ENCODE data around the gene GNB2.
A peak's percentile ranks its signal among the peaks of the same experiment; 100 is the strongest.
"Not testable (repeated sequence)": the region's sequence is repeated elsewhere in the genome, so short reads cannot be mapped to it uniquely, and the experiment has no call there.

Gene GNB2

DNA sequence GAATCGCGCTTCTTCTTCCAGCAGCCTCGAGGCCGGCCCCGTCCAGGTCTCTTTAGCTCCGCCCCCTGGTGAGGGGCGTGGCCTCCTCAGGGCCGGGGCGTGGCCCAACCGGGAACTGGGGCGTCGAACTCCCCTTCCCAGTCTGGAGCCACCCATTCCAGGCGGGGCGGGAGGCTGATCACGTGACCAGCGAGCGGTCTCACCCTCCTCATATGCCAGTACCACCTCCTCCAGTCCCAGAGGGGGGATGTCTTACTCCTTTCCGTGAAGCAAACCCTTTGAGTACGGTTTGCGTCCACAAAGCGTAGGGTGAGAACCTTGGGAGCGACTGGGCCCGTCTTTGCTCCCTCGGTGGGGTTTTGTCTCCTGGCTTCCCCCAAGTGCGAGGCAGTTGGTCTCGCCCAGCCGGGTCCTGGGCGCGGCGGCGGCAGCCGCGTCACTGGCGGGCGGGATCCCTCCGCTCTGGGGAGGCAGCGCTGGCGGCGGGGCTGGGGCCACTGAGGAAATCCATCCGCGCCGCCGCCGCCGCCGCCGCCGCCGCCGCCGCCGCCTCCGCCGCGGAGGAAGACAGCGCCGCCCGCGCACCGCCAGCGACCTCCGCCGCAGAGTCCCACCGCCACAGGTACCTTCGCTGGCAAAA, at the start of gene GNB2:
Gene GNB2, plus strand, starts transcription at position 439 of the 640 bp plus-strand sequence. CDS start 2,526 bp downstream, outside the sequence.
- DNase-seq: peak; percentile 87

DNA sequence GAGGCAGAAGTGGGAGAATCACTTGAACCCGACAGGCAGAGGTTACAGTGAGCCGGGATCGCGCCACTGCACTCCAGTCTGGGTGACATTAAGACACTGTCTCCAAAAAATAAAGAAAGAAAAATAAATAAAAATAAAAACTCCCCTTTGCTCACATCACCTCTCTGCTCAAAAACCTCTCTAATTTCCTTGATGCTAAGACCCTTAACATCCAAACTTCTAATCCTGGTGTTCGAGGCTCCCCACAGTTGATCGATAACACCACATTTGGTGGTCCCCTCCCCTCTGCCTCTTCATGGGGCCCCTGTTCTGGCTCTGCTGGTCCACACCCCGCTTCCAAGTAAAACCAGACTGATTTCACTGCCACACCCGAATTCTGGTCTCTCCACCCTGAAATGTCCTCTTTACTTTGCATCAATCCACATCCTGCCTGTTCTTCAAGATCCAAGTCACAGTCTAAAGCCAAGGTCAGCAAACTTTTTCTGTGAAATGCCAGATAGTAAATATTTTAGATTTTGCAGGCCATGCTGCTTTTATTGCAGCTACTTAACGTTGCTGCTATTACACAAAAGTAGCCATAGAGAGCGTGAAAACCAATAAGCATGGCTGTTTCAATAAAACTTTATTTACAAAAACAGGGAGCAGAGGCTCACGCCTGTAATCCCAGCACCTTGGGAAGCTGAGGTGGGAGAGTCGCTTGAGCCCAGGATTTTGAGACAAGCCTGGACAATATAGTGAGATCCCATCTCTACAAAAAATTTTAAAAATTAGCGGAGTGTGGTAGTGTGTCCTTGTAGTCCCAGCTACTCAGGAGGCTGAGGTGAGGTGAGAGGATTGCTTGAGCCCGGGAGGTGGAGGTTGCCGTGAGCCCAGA, 49.4 kb upstream of the GNB2 start:
- no peak for DNase-seq

DNA sequence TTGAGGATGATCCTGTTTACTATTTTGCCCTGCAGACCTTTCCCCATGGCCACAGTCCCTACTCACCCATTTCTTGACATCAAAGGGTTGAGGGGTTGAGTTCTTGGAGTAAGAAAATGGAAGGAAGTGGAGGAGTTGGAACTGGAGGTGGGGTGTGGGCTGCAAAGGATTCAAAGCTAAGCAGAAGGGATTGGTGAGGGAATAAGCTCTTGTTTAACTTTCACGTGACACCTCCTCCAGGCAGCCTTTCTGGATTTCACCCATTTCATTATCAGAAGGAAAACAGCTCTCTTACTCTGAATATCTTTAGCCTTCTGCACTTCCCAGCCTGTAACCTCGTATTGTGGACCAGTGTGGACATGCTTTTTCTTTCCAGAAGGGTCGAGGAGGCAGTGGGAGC, 47.5 kb upstream of the GNB2 start:
- no peak for DNase-seq

DNA sequence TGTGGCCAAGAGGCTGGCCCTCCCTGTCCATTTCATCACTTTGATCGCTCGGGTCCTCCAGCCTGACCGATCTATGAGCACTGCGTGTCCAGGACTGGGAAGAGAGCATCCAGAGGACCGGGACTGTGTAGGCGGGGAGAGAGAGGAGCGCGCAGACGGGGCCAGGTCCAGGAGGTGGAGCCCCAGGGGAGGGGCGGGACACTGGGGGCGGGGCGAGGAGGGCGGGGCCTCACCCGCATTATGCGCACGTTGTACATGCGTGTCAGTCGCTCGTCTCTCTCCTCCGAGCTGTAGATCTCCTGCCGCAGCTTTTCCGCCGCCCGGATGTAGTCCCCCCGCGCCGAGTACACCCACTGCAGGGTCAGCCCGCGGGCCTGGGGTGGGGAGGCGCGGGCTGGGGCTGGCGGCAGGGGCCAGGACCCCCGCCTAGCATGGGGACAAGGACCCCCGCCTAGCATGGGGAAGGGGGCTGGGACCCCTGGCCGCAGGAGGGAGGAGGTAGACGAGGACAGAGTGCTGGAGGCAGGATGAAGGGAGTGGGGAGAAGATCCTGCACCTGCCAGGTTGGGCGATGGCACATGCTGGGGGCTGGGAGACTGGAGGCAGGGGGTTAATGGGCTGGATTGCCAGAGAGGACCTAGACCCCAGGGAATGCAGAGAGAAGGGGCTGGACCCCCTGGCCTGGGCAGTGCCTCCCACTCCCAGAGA, 46.9 kb upstream of the GNB2 start:
- DNase-seq: no peak

DNA sequence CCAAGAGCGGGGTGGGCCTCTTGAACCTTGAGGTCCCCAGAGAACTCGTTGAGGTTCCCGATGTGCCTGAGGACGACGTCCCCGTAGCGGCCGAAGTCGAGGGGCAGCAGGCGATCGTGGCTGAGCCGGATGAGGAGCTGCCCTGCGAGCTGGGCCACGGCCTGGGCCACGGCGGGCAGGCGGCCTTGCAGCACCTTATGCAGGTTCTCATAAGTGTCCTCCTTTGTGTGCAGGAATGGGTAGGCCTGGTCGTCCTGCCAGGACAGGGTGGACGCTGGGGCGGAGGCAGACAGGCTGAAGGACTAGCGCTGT, 46.3 kb upstream of the GNB2 start:
- no peak for DNase-seq

DNA sequence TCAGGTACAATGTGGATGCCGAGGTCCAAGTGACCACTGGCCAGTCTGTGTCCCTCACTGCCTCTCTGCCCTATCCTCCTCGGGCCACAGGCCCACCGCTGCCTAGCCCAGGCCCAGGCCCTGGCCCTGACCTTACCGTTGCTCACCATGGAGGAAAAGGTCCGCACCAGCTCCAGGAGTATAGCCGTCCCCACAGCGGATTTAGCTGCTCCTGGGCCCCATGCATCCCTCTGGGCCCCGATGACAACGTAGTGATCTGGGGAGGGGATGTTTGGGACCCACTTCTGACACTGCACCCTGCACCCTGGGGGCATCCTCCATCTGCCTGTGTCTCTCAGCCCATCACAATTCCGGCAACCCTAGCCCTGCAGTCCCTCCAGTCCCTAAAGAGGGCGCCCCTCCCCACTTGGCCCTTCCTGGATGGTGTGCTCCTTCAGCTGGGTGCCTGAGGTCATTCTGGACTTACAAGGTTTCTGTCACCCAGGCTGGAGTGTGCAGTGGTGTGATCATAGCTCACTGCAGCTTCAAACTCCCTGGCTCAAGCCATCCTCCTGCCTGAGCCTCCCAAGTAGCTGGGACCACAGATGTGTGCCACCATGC, 44.3 kb upstream of the GNB2 start:
- no peak for DNase-seq

DNA sequence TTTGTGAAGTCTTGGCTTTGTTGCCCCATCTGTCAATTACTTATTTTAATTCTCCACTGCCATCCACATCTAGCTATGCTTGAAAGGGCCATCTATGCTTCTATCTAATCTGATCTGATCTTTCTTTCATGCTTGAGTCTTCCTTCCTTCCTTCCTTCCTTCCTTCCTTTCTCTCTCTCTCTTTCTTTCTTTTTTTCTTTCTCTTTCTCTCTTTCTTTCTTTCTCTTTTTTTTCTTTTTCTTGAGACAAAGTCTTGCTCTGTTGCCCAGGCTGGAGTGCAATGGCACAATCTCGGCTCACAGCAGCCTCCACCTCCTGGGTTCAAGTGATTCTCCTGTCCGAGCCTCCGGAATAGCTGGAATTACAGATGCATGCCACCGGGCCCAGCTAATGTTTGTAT, 43.5 kb upstream of the GNB2 start:
- no peak for DNase-seq

DNA sequence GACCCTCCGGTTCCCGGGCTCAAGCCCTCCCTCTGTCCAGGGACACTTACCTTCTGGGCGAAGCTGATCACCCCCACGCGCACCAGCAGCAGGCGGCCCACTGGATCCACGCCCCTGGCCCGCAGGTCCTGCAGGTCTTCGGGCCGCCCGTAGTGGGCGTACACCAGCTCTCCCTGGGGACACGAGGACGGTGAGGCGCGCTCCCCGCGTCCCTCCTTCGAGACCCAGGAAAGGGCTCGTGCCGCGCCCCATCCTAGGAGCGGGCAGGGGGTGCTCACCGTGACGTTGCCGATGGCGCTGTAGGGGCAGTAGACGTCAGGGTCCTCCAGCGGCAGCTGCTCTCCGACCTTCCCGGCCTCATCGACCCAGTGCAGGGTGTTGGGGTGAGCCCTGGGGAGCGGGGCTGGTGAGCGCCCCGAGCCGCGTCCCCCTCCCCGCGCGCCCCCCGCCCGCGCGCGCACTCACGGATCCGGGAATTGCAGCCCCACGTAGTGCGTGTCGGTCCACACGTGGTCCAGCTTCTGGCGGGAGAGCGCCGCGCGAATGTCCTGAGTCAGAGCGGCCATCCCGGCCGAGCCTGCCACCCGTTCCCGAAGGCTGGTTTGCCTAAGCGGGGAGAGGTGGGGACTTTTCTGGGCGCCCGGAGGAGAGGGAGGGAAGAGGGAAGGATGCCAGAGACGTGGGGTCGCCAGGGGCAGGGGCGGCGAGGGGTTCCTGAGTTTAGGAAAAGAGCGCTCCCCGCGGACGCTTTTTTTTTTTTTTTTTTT, 40.4 kb upstream of the GNB2 start:
- no peak for DNase-seq

DNA sequence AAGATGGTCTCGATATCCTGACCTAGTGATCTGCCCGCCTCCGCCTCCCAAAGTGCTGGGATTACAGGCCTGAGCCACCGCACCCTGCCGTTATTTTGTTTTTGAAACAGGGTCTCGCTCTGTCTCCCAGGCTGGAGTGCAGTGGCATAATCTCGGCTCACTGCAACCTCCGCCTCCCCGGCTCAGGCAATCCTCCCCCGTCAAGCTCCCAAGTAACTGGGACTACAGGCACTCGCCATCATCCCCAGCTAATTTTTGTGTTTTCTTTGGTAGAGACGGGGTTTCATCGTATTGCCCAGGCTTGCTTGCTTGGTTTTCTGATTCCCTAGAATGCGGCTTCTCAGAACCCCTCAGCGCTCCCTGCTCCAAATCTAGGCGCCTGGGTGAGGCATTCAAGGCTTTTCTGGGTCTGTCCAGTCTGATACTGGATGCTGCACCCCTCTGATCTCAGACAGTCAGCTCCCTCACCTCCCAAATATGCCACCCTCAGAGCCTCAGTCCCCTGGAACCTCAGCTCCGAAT, 33.5 kb upstream of the GNB2 start:
- no peak for DNase-seq

DNA sequence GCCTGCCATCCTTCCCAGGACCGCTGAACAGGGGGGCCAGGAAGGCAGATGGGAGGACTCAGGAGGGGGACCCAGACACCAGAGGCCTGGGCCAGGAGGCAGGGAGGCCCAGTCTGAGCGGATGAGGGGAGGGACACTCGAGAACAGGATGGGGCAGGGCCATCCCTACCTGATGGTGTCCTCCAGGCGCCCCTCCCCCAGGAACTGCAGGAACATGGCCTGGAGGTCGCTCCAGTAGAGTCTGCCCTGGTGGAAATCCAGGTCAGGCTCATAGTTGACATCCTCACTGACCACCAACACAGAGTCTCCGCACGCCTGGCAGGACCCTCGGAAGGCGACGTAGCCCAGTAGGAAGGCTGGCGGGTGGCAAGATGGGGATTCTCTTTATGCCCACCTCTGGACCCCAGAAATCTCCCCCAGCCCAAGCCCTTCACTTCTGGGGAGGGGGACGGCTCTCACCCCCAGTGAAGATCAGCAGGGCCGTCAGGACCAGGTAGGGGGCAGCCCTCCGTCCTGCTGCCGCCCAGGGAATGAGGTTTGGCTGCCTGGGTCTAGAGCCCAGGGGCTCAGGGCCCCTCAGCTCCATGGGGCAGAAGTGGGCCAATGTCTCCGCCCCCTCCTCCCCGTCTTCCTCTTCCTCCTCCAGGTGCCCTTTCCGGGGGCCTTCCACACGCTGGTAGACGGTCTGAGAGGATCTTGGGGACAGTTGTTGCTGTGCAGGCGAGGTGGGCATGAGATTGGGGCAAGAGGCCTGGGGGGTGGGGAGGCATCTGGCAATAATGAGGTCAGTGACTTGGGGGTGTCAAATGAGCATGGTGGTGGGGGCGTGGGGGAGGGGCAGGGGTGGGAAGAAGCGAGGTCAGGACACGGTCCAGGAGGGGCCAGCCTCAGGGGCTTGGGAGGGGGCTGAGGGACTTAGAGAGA, 32.8 kb upstream of the GNB2 start:
- DNase-seq: no peak

DNA sequence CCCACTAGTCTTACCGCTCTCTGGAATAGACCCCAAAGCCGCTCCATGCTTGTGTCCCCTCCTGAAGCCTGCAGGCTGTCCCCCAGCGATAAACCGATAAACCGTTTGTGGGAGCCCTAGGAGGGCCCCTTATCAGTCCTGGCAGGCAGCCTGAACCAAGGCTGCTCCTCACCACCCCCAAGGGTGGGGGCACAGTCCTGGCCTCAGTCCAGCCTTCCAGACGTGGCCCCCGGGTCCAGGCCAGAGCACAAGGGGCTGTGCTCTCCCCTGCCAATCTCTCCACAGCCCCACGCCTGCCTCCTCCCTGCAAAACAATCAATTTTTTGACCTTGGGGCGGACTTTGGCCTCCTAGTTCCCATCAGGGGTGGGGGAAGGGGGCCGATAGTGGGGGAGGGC, 32.1 kb upstream of the GNB2 start, which contains the start of gene TFR2:
Gene TFR2, minus strand, starts transcription at position 90 of the 397 bp plus-strand sequence. Its CDS starts 43 bp downstream, at position 47.
- DNase-seq: no peak

DNA sequence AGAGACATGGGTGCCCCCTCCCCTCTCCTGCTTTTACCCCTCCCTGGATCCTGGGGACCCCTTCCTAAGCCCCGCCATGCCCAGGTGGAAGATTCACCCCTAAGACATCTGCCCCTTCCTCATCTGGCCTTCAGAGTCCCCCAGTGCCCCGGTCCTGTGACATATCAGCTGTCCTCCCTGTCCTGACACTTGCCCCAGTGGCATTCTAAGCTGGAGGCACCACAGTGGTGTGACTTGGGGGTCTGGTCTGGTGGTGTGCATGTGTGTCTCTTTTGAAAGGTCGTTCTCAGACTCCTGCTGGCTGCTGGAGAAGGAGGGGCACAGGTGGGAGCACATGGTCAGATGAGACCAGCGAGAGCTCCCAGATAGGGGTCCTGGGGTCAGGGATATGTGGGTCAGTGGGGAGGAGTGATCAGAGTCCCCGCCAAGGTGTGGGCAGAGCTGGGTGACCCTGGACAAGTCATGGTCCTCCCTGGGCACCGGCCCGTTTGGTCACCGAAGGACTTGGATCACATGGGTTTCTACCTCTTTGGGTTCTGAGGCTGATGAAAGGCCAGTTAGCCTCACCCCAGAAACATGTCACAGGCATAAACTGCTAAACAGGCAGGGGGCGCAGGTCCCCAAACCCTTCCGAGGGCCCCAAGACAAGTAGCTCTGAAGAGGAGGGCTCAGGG, 31.5 kb upstream of the GNB2 start:
- no peak for DNase-seq

DNA sequence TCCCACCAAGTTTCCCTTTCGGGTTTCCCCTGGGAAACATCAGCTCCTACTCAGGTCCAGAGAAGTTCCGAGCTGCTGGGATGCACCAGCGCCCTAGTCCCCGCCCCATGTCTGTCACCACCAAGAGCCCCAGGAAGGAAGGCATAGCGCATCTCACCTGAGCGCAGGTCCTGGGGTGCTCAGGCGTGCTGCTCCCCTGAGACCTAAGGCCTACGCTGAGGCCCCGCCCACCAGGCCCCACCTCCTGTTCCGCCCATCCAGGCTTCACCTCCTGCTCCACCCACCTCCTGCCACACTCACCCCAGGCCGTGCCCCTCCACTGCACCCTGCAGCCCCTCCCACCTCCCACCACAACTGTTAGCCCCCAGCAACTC, 31.0 kb upstream of the GNB2 start:
- no peak for DNase-seq

DNA sequence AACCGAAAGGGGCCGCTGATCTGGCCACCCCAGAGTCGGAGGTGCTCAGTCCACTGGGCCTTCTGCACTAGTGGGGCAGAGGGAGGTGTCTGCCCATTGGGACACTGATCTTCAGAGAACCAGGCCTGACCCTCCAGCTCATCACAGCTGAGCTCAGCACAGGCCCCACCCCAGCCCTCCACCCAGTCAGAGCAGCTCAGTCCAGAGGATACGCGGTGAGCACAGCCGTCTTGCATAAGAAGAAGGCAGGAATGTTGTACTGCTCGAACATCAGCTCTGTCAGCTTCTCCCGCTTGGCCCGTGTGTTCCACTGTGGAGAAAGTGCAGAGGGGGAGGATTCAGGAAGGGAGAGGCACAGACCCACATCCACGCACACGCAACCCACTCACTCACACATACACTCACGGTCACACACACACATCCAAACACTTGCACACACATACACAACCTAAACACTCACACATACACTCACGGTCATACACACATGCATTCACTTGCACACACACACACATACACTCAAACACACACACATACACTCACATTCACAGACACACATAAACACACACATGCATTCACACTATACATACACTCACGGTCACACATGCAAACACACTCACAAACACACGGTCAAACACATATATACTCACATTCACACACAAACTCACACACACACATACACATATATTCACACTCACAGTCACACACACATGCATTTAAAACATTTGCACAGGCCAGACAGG, 23.5 kb upstream of the GNB2 start:
- DNase-seq: no peak

DNA sequence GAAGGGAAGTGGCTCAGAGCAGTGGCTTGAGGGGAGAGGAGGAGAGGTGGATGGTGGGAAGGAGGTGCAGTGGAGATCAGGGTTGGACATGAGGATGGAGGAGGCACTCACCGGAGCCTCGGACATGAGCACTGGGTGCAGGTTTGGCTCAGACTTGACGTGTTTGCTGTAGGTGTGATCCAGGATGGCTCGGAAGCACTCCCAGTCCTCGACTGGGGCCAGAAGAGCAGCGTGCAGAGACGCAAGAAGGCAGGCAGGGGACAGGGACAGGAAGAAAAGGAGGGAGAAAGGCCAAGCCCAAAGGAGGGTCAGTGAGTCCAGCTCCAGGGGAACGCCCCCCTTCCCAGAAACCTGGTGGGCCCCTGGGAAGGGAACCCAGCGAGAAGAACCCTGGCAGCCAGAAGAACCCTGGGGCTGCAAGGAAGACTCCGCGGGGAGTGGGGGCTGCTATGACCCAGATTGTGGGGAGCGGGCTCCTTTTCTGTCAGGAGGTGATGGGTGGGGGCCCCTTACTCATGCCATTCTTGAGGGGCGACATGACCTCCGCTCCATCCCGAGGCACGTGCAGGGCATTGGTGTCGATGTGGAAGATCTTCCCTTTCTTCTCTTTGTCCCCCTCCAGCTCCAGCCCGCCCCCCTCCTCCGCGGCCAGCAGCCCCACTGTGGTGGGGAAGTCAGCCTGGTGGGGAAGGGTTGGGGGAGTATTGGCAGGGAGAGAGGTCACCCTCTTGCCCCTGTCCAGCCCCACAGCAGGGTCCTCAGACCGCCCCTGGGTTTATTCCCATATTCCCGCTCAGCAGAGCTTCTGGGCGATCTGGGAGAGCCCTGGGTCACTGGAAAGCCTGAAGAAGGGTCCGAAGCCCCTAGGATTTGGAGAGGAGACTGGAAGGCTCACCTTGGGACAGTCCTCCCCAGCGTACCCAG, 18.4 kb upstream of the GNB2 start:
- DNase-seq: no peak

DNA sequence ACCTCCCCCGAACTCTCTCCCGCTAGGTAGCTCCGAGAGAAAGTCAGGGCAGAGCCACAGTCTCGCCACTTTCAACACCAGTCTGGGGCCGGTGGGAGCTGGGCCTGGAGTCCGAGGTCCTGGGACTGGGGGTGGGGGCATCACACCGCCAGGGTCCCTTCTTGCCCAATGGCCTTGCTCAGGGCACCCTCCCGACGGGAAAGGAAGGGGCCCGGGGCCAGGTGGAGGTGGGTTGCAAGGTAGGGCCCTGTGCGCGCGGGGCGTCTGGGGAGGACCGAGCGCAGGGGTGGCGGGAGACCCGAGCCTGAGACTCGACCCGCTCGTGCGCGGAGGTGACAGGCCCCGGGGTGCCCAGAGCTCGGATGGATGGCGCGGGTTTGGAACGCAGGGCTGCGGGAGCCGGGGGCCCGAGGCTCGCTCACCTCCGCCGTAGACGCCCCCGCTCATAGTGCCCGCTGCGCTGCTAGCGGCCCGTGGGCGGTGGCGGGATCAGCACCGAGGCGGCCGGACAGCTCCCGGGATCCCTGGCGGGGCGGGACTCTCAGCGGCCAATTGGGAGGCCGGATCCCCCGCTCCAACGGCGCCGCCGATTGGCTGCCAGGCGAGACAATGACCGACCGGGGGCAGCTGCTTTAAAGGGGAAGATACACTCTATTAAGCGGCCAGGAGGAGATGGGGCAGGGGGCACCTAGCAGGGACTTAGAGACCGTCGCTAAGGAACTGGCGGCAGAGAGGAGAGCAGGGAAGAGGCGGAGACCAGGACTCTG, 17.4 kb upstream of the GNB2 start, which contains the start of gene ACTL6B:
Gene ACTL6B, minus strand, starts transcription at position 541 of the 767 bp plus-strand sequence. Its CDS starts 94 bp downstream, at position 447.
- DNase-seq: peak; percentile 54

DNA sequence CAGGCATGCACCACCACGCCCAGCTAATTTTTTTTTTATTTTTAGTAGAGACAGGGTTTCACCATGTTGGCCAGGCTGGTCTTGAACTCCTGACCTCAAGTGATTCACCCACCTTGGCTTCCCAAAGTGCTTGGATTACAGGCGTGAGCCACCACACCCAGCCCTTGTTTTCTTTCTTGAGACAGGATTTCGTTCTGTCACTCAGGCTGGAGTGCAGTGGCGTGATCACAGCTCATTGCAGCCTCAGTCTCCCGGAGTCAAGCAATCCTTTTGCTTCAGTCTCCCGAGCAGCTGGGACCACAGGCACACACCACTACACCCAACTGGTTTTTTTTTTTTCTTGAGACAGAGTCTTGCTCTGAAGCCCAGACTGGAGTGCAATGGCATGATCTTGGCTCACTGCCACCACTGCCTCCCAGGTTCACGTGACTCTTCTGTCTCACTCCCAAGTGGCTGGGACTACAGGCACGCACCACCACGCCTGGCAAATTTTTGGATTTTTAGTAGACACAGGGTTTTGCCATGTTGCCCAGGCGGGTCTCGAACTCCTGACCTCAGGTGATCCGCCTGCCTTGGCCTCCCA, 11.3 kb upstream of the GNB2 start:
- DNase-seq: not testable (repeated sequence)
